GM18519 (cell line): ENCODE data around the gene ARHGAP8.

ENCODE experiments used
- ATAC-seq: cut with Tn5 transposase; IDR thresholded peaks from one replicate; pipeline ENCODE4 v1.9.1; 2021; ENCODE audit warnings: mild to moderate bottlenecking, moderate library complexity; ENCODE audit not compliant: unreplicated experiment, low FRiP score

Gene ARHGAP8

DNA sequence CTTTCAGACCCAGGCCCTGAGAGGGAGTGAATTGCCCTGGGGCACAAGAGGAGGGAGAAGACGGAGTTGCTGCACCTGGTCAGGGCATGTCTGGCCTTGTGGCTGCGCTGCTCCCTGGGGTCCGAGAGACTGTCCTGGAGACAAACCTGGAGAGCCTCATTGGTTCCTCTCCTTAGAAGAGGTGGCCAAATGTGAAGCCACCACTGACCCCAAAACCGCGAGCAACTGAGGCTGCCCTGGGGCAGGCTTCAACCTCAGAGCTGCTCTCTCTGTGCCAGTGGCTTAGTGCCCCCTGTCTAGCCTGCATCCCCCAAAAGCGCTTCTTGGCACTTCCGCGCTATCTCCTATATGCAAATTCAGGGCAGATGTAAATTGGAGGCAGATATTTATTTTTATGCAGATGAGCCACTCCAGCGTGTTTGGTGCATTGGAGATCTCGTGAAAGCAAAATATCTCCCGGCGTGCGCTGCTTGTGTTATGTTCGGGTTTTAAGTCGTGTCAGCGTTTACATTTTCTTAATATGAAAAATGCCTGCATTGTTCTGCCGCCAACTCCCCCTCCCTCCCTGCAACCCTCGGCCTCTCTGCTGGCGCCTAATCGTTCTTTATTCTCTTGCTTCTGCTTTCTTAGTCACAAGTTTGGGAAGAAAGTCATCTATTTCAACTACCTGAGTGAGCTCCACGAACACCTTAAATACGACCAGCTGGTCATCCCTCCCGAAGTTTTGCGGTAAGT is 69.5 kb downstream of the ARHGAP8 start:
- no peak for ATAC-seq

DNA sequence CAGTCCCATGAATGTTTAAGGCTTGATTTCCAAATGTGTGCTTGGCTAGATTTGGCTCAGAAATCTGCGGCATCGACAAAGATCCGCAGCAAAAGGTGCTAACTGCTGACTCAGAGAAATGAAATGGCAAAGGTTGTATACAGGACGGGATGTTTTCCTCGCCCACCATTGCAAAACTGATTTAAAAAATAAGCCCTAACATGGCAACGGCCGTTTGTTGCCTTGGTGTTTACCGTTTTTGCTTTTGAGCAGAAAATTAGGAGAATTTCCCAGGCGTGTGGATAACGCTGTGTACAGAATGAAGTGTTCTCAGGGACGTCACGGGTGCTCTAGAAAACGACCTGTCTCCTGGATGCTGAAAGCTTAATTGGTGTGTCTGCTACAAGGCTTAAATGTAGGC is 70.2 kb downstream of the ARHGAP8 start:
- ATAC-seq = no peak

- no peak for ATAC-seq
These were observed 71.0 kb downstream of the ARHGAP8 start for GRCh38 chr22:44823396-44823795.

GRCh38 chr22:44823806-44824205 is 71.4 kb downstream of the ARHGAP8 start:
- no peak for ATAC-seq

DNA sequence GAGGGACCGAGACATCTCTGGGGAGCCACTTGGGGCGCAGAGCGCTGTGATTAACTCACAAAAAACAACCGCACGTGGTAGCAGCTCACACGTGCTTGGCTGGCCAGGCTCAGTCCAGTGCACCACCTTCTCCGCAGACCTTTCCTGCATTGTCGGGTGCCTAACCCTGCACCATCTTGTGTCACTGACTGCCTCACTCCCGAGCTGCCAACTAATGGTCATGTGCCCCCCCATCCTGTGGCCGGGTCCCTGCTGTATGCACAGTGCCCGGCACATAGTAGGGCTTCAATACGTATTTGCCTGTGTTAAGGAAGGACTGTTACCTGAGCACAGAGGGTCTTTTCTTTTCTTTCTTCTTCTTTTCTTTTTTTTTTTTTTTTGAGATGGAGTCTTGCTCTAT is 71.9 kb downstream of the ARHGAP8 start:
- no peak for ATAC-seq

- no peak for ATAC-seq
These were observed 73.2 kb downstream of the ARHGAP8 start for GRCh38 chr22:44825310-44826150.

- no peak for ATAC-seq
These were observed 75.4 kb downstream of the ARHGAP8 start for GRCh38 chr22:44827666-44828190.

DNA sequence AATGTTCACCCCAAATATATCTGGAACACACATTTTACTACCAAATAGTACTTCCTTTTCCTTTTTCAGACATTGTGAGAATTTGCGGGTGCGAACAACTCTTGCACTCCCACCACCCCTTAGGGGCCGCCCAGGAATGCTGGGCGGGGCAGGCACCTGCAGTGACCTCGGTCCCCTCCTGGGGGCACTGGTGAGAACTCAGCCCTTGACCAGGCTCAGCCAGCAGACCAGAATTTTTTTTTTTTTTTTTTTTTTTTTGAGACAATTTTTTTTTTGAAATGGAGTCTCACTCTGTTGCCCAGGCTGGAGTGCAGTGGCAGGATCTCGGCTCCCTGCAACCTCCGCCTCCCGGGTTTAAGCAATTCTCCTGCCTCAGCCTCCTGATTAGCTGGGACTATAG is 75.8 kb downstream of the ARHGAP8 start:
- ATAC-seq = no peak

DNA sequence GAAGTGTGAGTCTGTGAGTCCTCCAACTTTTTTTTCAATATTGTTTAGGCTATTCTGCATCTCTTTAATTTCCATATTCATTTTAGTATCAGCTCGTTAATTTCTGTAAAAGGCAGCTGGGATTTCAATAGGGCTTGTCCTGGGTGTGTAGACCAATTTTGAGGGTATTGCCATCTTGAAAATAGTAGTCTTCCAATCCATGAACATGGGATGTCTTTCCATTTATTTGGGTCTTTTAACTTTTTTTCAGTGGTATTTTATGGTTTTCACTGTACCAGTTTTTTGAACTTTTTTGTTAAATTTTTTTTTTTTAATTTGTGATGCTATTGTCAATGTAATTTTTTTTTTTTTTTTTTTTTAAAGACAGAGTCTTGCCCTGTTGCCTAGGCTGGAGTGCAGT is 79.5 kb downstream of the ARHGAP8 start:
- no peak for ATAC-seq

DNA sequence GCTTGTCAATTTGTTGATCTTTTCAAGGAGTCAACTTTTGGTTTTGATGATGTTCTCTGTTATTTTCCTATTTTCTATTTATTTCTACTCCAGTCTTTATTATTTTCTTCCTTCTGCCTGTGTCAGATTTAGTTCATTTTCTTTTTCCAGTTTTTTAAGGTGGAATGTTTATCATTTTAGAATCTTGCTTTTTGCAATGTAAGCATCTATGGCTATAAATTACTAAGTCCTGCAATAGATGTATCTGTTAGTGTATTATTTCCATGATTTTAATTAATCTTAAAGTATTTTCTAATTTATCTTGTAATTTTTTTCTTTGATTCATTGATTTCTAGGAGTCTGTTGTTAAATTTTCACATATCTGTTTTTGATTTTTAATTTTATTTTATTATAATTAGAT is 81.7 kb downstream of the ARHGAP8 start:
- ATAC-seq = no peak

DNA sequence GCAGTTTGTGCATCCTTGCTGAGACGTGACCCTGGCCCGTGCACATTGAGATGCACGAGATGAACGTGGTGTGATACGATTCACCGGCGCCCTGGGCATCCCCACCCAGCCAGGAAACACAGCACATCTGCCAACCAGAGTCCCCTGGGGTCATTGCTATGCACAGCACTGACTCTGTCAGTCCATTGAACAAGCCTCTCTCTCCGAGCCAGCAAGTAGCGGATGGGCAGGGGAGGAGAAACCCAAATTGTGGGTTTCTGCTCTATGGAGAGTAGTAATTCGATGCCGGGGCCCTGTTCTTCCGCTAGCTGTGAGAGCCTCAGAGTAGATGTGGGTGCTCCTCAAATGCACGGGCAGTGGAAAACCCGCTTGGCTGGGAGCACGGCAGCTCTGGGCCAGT is 85.1 kb downstream of the ARHGAP8 start:
- no peak for ATAC-seq

DNA sequence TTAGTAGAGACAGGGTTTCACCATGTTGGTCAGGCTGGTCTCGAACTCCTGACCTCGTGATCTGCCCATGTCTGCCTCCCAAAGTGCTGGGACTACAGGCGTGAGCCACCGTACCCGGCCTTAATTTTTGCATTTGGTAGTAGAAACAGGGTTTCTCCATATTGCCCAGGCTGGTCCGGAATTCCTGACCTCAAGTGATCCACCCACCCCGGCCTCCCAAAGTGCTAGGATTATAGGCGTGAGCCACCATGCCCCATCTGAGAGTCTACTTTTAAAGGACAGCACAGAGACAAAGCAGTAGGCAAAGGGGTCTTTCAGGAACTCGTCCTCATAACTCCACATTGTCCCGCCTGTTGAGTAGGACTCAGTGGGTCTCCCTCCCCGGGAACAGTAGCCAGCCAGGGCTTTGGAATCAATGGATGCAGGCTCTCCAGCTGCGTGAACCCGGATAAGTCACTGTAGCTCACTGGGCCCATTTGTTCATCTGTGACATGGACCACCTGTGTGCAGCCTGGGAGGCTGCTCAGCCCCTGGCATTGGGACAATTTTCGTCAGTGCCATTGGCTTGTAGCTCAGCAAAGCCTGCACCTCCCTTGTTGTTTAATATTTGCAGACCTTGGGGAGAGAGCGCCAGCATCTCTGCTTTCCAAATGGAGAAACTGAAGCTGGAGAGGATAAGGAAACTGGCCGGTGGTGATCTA is 86.1 kb downstream of the ARHGAP8 start:
- no peak for ATAC-seq

- no peak for ATAC-seq
These were observed 86.7 kb downstream of the ARHGAP8 start for GRCh38 chr22:44839061-44839460.

DNA sequence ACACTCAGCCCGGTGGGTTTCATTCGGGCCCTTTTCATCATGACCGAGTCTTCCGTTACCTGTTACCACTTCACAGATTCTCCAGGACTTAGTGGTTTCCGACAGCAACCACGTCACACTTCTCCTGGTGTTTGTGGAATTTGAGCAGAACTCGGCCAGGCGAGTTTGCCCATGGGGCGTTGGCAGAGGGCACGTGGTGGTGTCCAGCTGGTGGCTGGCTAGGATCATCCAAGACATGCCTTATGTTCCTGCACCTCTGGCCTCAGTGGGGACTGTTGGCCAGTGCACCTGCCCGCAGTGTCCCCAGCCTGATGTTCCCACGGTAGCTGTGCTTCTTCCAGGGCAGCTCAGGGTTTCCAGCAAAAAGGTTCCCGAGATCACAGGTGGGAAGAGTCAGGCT is 87.3 kb downstream of the ARHGAP8 start:
- no peak for ATAC-seq

DNA sequence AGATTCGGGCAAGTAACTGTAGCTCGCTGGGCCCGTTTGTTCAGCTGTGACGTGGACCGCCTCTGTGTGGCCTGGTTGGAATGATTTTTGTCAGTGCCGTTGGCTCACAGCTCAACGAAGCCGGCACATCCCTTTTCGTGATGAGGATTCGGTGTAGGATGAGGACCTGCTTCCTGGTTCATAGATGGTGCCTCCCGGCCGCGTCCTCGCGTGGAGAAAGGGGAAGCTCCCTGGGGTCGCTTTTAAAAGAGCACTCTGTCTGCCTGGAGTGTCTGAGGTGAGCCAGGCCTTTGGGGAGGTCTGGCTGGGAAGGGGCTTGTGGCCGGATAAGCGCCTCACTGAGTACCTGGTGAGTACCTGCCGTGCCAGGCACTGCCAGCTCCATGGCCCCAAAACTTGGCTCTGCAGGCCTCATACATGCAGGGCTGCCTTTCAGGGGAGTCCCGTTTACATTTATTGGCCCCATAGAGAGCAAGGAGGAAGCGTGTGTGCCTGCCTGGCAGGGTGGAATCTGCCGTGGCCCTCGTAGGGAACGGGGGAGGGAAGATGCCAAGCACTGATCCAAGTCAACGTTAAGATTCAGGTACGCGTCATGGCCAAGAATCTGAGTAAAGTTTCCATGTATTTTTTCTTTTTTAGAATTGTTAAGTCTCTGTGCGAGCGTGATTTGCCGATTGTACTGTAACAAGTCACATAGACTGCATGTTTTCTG is 88.4 kb downstream of the ARHGAP8 start:
- ATAC-seq = no peak

GRCh38 chr22:44842417-44842816 is 90.0 kb downstream of the ARHGAP8 start:
- ATAC-seq = no peak

DNA sequence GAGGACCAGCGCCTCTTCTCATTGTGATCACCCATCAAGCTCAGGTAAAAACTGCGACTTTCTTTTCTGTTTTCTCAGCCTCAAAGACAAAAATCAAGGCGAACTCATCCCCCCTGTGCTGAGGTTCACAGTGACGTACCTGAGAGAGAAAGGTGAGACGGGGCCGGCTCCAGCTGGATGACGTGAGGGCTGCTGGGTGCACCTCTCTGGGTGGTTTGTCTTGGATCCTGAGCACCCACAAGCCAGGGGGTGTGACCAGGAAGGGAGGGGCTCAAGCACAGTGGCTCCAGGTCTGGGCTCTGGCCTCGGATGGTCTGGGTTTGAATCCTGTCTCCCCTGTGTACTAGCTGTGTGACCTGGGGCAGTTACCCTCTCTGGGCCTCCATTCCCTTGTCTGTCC is 92.8 kb downstream of the ARHGAP8 start:
- no peak for ATAC-seq

DNA sequence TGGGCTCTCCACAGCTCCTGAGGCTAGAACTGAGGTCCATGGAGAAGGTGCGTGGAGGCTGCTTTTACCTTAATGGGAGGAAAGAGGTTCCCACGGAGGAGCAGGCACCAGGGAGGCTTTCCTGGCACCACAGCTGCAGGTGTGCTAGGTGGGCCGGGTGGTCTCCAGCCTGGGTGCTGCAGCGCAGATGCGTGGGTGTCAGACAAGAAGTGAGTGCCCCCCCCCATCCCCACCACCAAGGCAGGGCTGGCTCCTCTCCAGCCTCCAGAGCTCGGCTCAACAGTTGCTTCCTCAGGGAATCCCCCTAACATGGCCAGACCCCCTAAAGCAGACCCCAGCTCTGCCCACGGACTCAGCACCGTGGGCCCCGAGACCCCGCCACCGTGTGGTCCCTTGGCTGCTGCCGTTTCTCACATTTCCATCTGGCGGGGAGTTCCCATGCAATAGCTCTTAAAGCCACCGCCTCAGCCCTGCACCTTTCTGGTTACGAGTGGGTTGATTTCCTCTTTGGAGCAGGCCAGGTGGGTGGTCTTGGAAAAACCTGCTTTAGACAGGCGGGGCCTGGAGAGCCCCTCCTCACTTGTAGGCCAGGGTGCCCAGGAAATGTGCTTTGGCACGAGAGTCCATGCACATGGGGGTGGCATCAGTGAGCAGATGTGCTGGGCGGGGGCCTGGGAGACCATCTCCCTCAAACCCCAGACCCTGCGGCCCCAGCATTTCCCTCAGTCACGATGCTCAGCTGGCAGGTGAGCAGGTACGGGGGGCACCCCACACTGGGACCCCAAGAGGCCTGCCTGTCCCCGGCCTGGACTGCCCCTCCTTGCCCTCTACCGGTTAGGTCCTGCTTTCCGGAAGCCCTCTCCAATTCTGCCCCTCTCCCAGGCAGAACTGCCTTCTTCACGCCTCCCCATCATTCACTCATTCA is 93.7 kb downstream of the ARHGAP8 start:
- ATAC-seq = no peak

GRCh38 chr22:44846726-44847275 is 94.4 kb downstream of the ARHGAP8 start:
- no peak for ATAC-seq
